GM18526 (cell line): ENCODE measurements around the gene VWA5A.

ENCODE experiments used
- POLR2A ChIP-seq: IDR thresholded peaks from 3 replicates; pipeline ENCODE4 v1.6.1; 2011; ENCODE audit not compliant: insufficient read length; ENCODE audit errors: extremely low read depth

The VWA5A gene

GRCh38 chr11:124176925-124177715 lies 61.9 kb downstream of the VWA5A start:
- TF ChIP-seq POLR2A = no peak

- no peak for TF ChIP-seq POLR2A
Measured at GRCh38 chr11:124179310-124179709, 64.1 kb downstream of the VWA5A start.

GRCh38 chr11:124183068-124183467 lies 67.8 kb downstream of the VWA5A start, which contains the start of gene OR10D3:
OR10D3 (plus strand) TSS chr11:124183345; CDS start chr11:124185270, 1,925 bp downstream.
- no peak for TF ChIP-seq POLR2A

GRCh38 chr11:124190298-124191139 lies 75.3 kb downstream of the VWA5A start:
- TF ChIP-seq POLR2A = no peak

- TF ChIP-seq POLR2A = no peak
Measured at GRCh38 chr11:124193221-124194010, 78.2 kb downstream of the VWA5A start.

GRCh38 chr11:124194293-124195188 lies 79.3 kb downstream of the VWA5A start:
- TF ChIP-seq POLR2A = no peak

- no peak for TF ChIP-seq POLR2A
Measured at GRCh38 chr11:124195189-124195734, 80.0 kb downstream of the VWA5A start.
